Lung (tissue), 12 donors: ENCODE measurements around the gene MEGF10. TPM values are rescaled to one million over a fixed set of nuclear protein-coding genes. Genes with fewer than 3 reads are reported as not detected.

Source experiments
- ATAC-seq: fragments of 200-7000 bp; cut with Tn5 transposase; one replicate; pipeline ENCODE4 v1.9.1; 2020; ENCODE audit warnings: moderate number of reproducible peaks; ENCODE audit not compliant: insufficient read depth, low FRiP score
- DNase-seq, 3 donors: peaks; one replicate each; pipeline ENCODE4 v3.0.0-alpha.2; 2013 to 2017
- H3K27ac ChIP-seq, 2 donors: one replicate each; pipeline ENCODE4 v1.5.1; 2013; ENCODE audit warnings: mild to moderate bottlenecking in 2 of 2, moderate library complexity in 2 of 2, control low read depth in 1 of 2, inconsistent platforms in 1 of 2, low read depth in 1 of 2, low read length in 1 of 2
- H3K27me3 ChIP-seq, 3 donors: one replicate each; pipeline ENCODE4 v1.5.1; 2013; ENCODE audit warnings: low read length in 2 of 3; ENCODE audit not compliant: control insufficient read depth in 3 of 3, insufficient read depth in 3 of 3
- H3K36me3 ChIP-seq, 4 donors: one replicate each; pipeline ENCODE4 v1.5.1; 2013; ENCODE audit warnings: low read length in 4 of 4, mild to moderate bottlenecking in 1 of 4, moderate library complexity in 1 of 4; ENCODE audit not compliant: control insufficient read depth in 4 of 4, insufficient read depth in 4 of 4
- H3K4me1 ChIP-seq, 5 donors: one replicate each; pipeline ENCODE4 v1.5.1; 2013; ENCODE audit warnings: low read length in 5 of 5, mild to moderate bottlenecking in 2 of 5, moderate library complexity in 1 of 5; ENCODE audit not compliant: control insufficient read depth in 5 of 5, insufficient read depth in 5 of 5
- H3K4me3 ChIP-seq: one replicate; pipeline ENCODE4 v1.5.1; 2013; ENCODE audit warnings: mild to moderate bottlenecking, control low read depth, moderate library complexity
- H3K9ac ChIP-seq, 2 donors: one replicate each; pipeline ENCODE4 v1.5.1; 2013; ENCODE audit warnings: low read length in 2 of 2, control low read depth in 1 of 2; ENCODE audit not compliant: insufficient read depth in 1 of 2
- H3K9me3 ChIP-seq, 4 donors: one replicate each; pipeline ENCODE4 v1.5.1; 2013; ENCODE audit warnings: low read length in 3 of 4, mild to moderate bottlenecking in 1 of 4, moderate library complexity in 1 of 4; ENCODE audit not compliant: control insufficient read depth in 4 of 4, insufficient read depth in 3 of 4
- CTCF ChIP-seq: IDR thresholded peaks from 2 replicates; pipeline ENCODE4 v1.5.1; 2012; ENCODE audit warnings: mild to moderate bottlenecking; ENCODE audit errors: control extremely low read depth, extremely low read depth
- WGBS, 2 donors: extraction: QIAGEN DNeasy Blood & Tissue Kit; methylation state at CpG; one replicate each; pipeline ENCODE4 v1.1.7; 2013; 5-methylcytosine and 5-hydroxymethylcytosine counted together
- polyA plus RNA-seq, 2 donors: library from polyadenylated mRNA; stranded (reverse); fragments of 200-250 nt; gene quantifications; one replicate each; pipeline ENCODE4 v1.2.1, GENCODE V29; 2013
- total RNA-seq, 2 donors: library from RNA; depleted of rRNA in 1 of 2; stranded (reverse); fragments of >200 nt in 1 of 2; gene quantifications; one replicate each; pipeline ENCODE4 v1.2.1, GENCODE V29; 2014 to 2021
- donor health status: control.
- donor health status: control.
- donor health status: Bipolar disorder and iron deficiency.
- donor health status: healthy.
- donor health status: DM: yes; HTN: yes; CAD: no.

Gene MEGF10
- total and polyA plus RNA-seq, 4 donors = 0.02 to 0.82 (median 0.12) TPM

DNA sequence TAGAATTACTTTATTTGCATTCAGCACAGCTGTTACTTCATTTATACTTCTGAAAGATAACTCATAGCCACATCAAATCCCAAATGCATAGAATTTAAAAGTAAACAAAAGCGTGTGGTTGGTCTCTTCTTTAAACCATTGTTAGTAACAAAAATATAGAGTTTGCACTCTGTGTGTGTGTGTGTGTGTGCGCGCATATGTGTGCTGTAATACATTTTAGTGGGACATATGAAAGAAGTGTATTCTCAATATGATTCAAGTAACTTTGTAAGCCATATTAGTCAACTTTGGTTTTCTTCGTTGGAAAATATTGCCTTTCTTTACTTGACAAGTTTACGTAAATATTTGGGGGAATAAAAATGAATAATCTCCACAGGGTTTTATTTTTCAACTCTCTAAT is 120.8 kb downstream of the MEGF10 start:
- ATAC-seq = no peak
- H3K9me3 ChIP-seq = no peaks in the 10 kb centered on the region
- WGBS, 2 donors = 85 to 92% methylated on average over 5 of the region's 5 CpGs
- H3K4me1 ChIP-seq = peaks cover 0 to 18% (median 0%) of the 10 kb centered on the region in 5 donors
- H3K9ac ChIP-seq = no peak overlapping the region
- no peaks in the 10 kb centered on the region for H3K27me3 ChIP-seq
- no peak overlapping the region for H3K4me3 ChIP-seq
- no peak for TF ChIP-seq CTCF
- no peaks in the 10 kb centered on the region for H3K36me3 ChIP-seq
- no peak overlapping the region for H3K27ac ChIP-seq
- DNase-seq = no peak

DNA sequence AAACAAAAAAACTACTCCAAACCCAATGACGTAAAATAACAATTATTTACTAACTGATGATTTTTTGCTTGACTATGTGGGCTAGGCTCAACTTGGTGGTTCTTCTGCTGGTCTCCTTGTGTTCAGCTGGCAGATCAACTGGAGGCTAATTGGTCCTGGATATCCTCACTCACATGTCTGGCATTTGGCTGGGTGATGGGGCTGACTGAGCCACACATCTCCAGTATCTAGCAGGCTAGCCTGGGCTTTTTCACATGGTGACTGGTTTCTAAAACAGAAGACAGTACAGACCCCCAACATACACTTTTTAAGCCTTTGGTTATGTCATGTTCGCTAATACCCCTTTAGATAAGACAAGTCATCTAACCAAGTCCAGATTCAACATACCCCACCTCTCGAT is 122.1 kb downstream of the MEGF10 start:
- WGBS, 2 donors = 95 to 97% methylated on average over 3 of the region's 3 CpGs
- H3K4me3 ChIP-seq = no peak overlapping the region
- H3K9me3 ChIP-seq = no peaks in the 10 kb centered on the region
- DNase-seq (no peak), ATAC-seq (no peak)
- H3K4me1 ChIP-seq = peaks cover 0 to 18% (median 0%) of the 10 kb centered on the region in 5 donors
- no peaks in the 10 kb centered on the region for H3K36me3 ChIP-seq
- no peak overlapping the region for H3K27ac ChIP-seq
- H3K9ac ChIP-seq = no peak overlapping the region
- no peaks in the 10 kb centered on the region for H3K27me3 ChIP-seq
- TF ChIP-seq CTCF = no peak

GRCh38 chr5:127415034-127415433 is 124.4 kb downstream of the MEGF10 start:
- ATAC-seq (no peak), DNase-seq (no peak)
- no peak overlapping the region for H3K9ac ChIP-seq
- H3K4me3 ChIP-seq = no peak overlapping the region
- H3K36me3 ChIP-seq = no peaks in the 10 kb centered on the region
- H3K4me1 ChIP-seq = peaks cover 0 to 20% (median 0%) of the 10 kb centered on the region in 5 donors
- no peaks in the 10 kb centered on the region for H3K27me3 ChIP-seq
- WGBS, 2 donors = 77 to 92% methylated on average over 2 of the region's 2 CpGs
- no peak for TF ChIP-seq CTCF
- H3K27ac ChIP-seq = no peak overlapping the region
- no peaks in the 10 kb centered on the region for H3K9me3 ChIP-seq

DNA sequence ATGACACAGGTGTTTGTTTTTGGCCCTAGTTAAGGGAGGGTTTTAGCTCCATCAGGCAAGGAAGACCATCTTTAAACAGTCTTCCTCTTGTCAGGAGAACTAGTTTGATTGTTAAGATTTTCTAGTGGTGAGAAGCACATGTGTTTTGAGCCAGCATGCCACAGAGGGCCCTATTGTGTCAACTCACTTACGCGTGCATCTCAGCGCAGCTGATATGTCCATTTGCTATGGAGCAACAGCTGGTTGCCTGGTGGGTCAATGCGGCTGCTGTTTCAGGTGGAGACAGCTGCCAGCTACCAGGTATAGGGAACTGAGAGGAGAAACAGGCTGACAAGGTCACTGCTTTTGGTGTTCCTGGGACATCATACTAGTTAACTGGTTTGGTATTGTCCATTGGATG is 126.3 kb downstream of the MEGF10 start:
- H3K9me3 ChIP-seq = no peaks in the 10 kb centered on the region
- no peaks in the 10 kb centered on the region for H3K36me3 ChIP-seq
- no peak overlapping the region for H3K4me3 ChIP-seq
- peaks cover 0 to 7% (median 0%) of the 10 kb centered on the region in 5 donors for H3K4me1 ChIP-seq
- TF ChIP-seq CTCF = no peak
- H3K27me3 ChIP-seq = no peaks in the 10 kb centered on the region
- DNase-seq (no peak), ATAC-seq (no peak)
- WGBS, 2 donors = 95 to 98% methylated on average over 4 of the region's 4 CpGs
- H3K9ac ChIP-seq = no peak overlapping the region
- no peak overlapping the region for H3K27ac ChIP-seq
